Subcutaneous abdominal adipose tissue (tissue), 5 donors: ENCODE measurements around the gene ERCC4.

Source experiments
- H3K27ac ChIP-seq: one replicate; pipeline ENCODE4 v1.7.0; 2013; ENCODE audit warnings: low read depth, mild to moderate bottlenecking, inconsistent platforms, low read length, moderate library complexity
- H3K27me3 ChIP-seq, 5 donors: one replicate each; pipeline ENCODE4 v1.7.0; 2013; ENCODE audit warnings: low read length in 5 of 5, inconsistent platforms in 1 of 5; ENCODE audit not compliant: control insufficient read depth in 5 of 5, insufficient read depth in 4 of 5
- H3K36me3 ChIP-seq, 5 donors: one replicate each; pipeline ENCODE4 v1.7.0; 2013; ENCODE audit warnings: low read length in 5 of 5; ENCODE audit not compliant: control insufficient read depth in 5 of 5, insufficient read depth in 5 of 5
- H3K4me1 ChIP-seq, 5 donors: one replicate each; pipeline ENCODE4 v1.7.0; 2013; ENCODE audit warnings: low read length in 5 of 5, mild to moderate bottlenecking in 3 of 5, moderate library complexity in 1 of 5; ENCODE audit not compliant: control insufficient read depth in 5 of 5, insufficient read depth in 5 of 5
- H3K4me3 ChIP-seq, 5 donors: one replicate each; pipeline ENCODE4 v1.7.0; 2013; ENCODE audit warnings: low read length in 5 of 5, low read depth in 1 of 5
- H3K9ac ChIP-seq, 5 donors: one replicate each; pipeline ENCODE4 v1.7.0; 2013; ENCODE audit warnings: low read length in 5 of 5, mild to moderate bottlenecking in 4 of 5, moderate library complexity in 3 of 5
- H3K9me3 ChIP-seq, 5 donors: one replicate each; pipeline ENCODE4 v1.7.0; 2013; ENCODE audit warnings: low read length in 5 of 5; ENCODE audit not compliant: control insufficient read depth in 5 of 5
- donor health status: healthy.
- donor health status: healthy.
- donor health status: healthy.
- donor health status: healthy.
- donor health status: healthy.

The ERCC4 gene

GRCh38 chr16:13909069-13909468 is 10.9 kb upstream of the ERCC4 start:
- H3K4me3 ChIP-seq = no peak overlapping the region
- no peak overlapping the region for H3K9ac ChIP-seq
- no peaks in the 10 kb centered on the region for H3K36me3 ChIP-seq
- H3K4me1 ChIP-seq = peaks cover 0 to 9% (median 0%) of the 10 kb centered on the region in 5 donors
- peaks cover 0 to 4% (median 0%) of the 10 kb centered on the region in 5 donors for H3K9me3 ChIP-seq
- H3K27ac ChIP-seq = no peak overlapping the region
- H3K27me3 ChIP-seq = peaks cover 0 to 7% (median 3%) of the 10 kb centered on the region in 5 donors

DNA sequence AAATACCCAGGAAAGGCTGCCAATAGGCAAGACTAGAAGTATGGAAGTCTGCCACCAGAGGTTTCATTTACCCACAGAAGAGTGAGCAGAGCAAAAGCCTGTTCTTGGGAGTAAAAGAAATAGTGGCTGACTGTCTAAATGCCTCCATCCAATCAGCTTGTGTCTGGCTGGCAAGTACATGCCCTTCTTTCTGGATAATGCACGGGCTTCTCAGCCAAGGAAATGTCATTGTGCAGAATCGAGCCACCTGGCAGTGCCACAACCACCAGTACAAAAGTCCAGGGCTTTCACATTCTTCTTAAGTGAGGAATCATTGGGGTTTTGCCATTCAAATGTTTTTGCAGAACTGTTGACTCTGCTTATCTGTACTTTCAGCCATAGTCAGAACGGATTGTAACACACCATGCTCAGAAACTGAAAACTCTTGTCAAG is 10.1 kb upstream of the ERCC4 start:
- peak overlapping the region in 1 of 5 donors; percentile 2 for H3K4me3 ChIP-seq
- H3K27ac ChIP-seq = no peak overlapping the region

GRCh38 chr16:13911306-13911705 is 8.6 kb upstream of the ERCC4 start:
- Histone ChIP-seq H3K9me3 (peaks cover 0 to 4% (median 0%) of the 10 kb centered on the region in 5 donors), H3K4me3 (no peak overlapping the region), H3K27ac (no peak overlapping the region), H3K27me3 (peaks cover 0 to 6% (median 3%) of the 10 kb centered on the region in 5 donors), H3K4me1 (peaks cover 0 to 9% (median 0%) of the 10 kb centered on the region in 5 donors), H3K9ac (no peak overlapping the region), H3K36me3 (no peaks in the 10 kb centered on the region)

More for the DNA sequence above, 10.1 kb upstream of the ERCC4 start:
- Histone ChIP-seq H3K36me3 (no peaks in the 10 kb centered on the region), H3K27me3 (peaks cover 0 to 7% (median 3%) of the 10 kb centered on the region in 5 donors), H3K9ac (no peak overlapping the region), H3K4me1 (peaks cover 0 to 9% (median 0%) of the 10 kb centered on the region in 5 donors), H3K9me3 (peaks cover 0 to 4% (median 0%) of the 10 kb centered on the region in 5 donors)

- H3K9ac ChIP-seq = no peak overlapping the region
- no peak overlapping the region for H3K27ac ChIP-seq
- no peak overlapping the region for H3K4me3 ChIP-seq
- peaks cover 0 to 4% (median under 1%) of the 10 kb centered on the region in 5 donors for H3K27me3 ChIP-seq
- no peaks in the 10 kb centered on the region for H3K36me3 ChIP-seq
- peaks cover 0 to 9% (median 0%) of the 10 kb centered on the region in 5 donors for H3K4me1 ChIP-seq
- H3K9me3 ChIP-seq = peaks cover 0 to 4% (median 0%) of the 10 kb centered on the region in 5 donors
These were observed 8.1 kb upstream of the ERCC4 start for GRCh38 chr16:13911871-13912270.

DNA sequence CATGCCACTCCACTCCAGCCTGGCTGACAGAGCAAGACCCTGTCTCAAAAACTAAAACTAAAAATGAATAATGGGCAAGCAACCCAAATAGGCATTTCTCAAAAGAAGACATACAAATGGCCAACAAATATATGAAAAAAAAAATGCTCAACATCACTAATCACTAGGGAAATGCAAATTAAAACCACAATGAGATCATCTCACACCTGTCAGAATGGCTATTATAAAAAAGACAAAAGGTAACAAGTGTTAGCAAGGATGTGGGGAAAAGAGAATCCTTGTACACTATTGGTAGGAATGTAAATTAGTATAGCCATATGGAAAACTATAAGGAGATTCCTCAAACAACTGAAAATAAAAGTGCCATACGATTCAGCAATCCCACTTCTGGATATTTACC is 7.1 kb upstream of the ERCC4 start:
- Histone ChIP-seq H3K4me1 (peaks cover 0 to 9% (median 0%) of the 10 kb centered on the region in 5 donors), H3K36me3 (no peaks in the 10 kb centered on the region), H3K27ac (no peak overlapping the region), H3K4me3 (no peak overlapping the region), H3K9me3 (peaks cover 0 to 4% (median 0%) of the 10 kb centered on the region in 5 donors), H3K27me3 (peaks cover 0 to 4% (median 0%) of the 10 kb centered on the region in 5 donors), H3K9ac (no peak overlapping the region)

DNA sequence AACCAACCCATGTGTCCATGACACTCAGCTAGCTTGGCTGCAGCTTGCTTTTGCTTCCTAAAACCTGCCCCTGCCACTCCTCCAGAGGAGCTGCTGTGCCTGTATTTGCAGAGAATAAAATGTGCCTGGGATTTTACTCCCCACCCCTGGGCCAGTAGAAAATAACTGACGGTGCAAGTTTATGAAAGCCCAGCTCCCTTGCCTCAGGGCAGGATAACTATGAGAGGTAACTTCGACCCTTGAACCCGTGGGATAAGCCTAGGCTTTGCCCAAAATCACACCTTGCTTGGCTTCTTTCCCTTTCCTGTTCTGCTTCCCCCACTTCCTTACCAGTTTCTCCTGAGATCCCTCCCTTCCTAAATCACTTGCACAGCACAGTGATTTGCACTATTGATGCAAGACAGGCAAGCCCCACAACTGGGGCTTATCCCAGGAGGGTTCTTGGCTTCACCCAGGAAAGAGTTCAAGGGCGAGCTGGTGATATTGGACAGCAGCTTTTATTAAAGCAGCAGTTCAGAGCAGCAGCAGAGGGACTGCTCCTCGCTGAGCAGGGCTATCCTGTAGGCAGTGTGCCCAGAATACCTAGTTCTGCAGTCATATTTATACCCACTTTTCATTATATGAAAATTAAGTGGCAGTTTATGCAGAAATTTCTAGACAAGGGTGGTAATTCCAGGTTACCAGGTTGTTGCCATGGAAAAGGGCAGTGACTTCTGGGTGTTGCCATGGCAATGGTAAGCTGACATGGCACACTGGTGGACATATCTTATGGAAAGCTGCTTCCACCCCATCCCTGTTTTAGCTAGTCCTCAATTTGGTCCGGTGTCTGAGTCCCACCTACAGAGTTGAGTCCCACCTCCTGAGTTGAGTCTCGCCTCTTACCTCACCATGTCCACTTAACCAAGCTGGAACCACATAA is 6.3 kb upstream of the ERCC4 start:
- H3K27ac ChIP-seq = no peak overlapping the region
- no peak overlapping the region for H3K4me3 ChIP-seq
- H3K36me3 ChIP-seq = no peaks in the 10 kb centered on the region
- peaks cover 0 to 4% (median 0%) of the 10 kb centered on the region in 5 donors for H3K9me3 ChIP-seq
- H3K4me1 ChIP-seq = peaks cover 0 to 9% (median 0%) of the 10 kb centered on the region in 5 donors
- H3K9ac ChIP-seq = no peak overlapping the region
- peaks cover 0 to 2% (median 0%) of the 10 kb centered on the region in 5 donors for H3K27me3 ChIP-seq

- Histone ChIP-seq H3K9me3 (peaks cover 0 to 4% (median 0%) of the 10 kb centered on the region in 5 donors), H3K27me3 (no peaks in the 10 kb centered on the region), H3K4me1 (peaks cover 3 to 9% (median 5%) of the 10 kb centered on the region in 5 donors), H3K36me3 (no peaks in the 10 kb centered on the region), H3K9ac (no peak overlapping the region), H3K4me3 (no peak overlapping the region), H3K27ac (no peak overlapping the region)
These were observed 4.8 kb upstream of the ERCC4 start for GRCh38 chr16:13915033-13915635.

DNA sequence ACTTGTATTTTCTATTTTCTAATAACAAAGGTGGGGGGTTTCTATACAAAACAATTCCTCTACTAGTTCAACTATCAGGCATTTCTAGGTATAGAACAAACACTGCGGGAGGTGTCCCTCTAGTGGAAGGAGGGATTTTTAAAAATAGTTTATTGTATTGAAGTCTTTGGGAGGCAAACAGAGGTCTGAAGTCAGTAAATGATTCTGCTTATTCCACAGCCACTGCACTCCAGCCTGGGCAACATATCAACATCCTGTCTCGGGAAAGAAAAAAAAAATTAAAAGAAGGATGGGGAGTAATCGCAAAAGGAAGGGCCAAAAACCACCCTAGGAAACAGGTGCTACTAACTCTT is 648 bp upstream of the ERCC4 start:
- peaks cover 5 to 8% (median 6%) of the 10 kb centered on the region in 5 donors for H3K36me3 ChIP-seq
- H3K4me1 ChIP-seq = peaks cover 3 to 23% (median 19%) of the 10 kb centered on the region in 5 donors
- H3K27ac ChIP-seq = peak overlapping the region; percentile 74
- H3K9me3 ChIP-seq = no peaks in the 10 kb centered on the region
- peak overlapping the region in 4 of 5 donors; percentile 42 to 82 (median 66) for H3K9ac ChIP-seq
- peak overlapping the region; percentile 53 to 98 (median 92) for H3K4me3 ChIP-seq
- no peaks in the 10 kb centered on the region for H3K27me3 ChIP-seq

GRCh38 chr16:13920510-13920818 is 510 bp downstream of the ERCC4 start:
- H3K27me3 ChIP-seq = no peaks in the 10 kb centered on the region
- peak overlapping the region; percentile 74 for H3K27ac ChIP-seq
- peaks cover 5 to 11% (median 6%) of the 10 kb centered on the region in 5 donors for H3K36me3 ChIP-seq
- peaks cover 3 to 23% (median 19%) of the 10 kb centered on the region in 5 donors for H3K4me1 ChIP-seq
- H3K9me3 ChIP-seq = no peaks in the 10 kb centered on the region
- peak overlapping the region; percentile 85 to 100 (median 96) for H3K9ac ChIP-seq
- peak overlapping the region; percentile 92 to 98 (median 98) for H3K4me3 ChIP-seq

- H3K9me3 ChIP-seq = no peaks in the 10 kb centered on the region
- peaks cover 5 to 13% (median 9%) of the 10 kb centered on the region in 5 donors for H3K36me3 ChIP-seq
- peak overlapping the region in 4 of 5 donors; percentile 46 to 100 (median 97) for H3K9ac ChIP-seq
- no peak overlapping the region for H3K27ac ChIP-seq
- no peaks in the 10 kb centered on the region for H3K27me3 ChIP-seq
- peaks cover 3 to 23% (median 19%) of the 10 kb centered on the region in 5 donors for H3K4me1 ChIP-seq
- H3K4me3 ChIP-seq = no peak overlapping the region
These were observed 1.4 kb downstream of the ERCC4 start for GRCh38 chr16:13921328-13921727.
